Right atrium auricular region (tissue), 2 donors: ENCODE measurements around the gene DARS1. TPM values are rescaled to one million over a fixed set of nuclear protein-coding genes. Genes with fewer than 3 reads are reported as not detected.

ENCODE experiments used
- DNase-seq: peaks from one replicate; pipeline ENCODE4 v3.0.0-alpha.2; 2019; ENCODE audit warnings: low spot score
- H3K27ac ChIP-seq, 2 donors: fragments of 200-600 bp; sonication (generic); 1 replicate in 1 of 2; 2 replicates in 1 of 2; pipeline ENCODE4 v1.5.1; 2016 to 2019
- H3K27me3 ChIP-seq, 2 donors: fragments of 200-600 bp; sonication (generic); one replicate each; pipeline versions ENCODE4 v1.5.1 to v1.6.0; 2017 to 2019
- H3K36me3 ChIP-seq: fragments of 200-600 bp; sonication (generic); one replicate; pipeline ENCODE4 v1.5.1; 2016
- H3K4me1 ChIP-seq, 2 donors: fragments of 200-600 bp; sonication (generic); one replicate each; pipeline versions ENCODE4 v1.5.1 to v1.6.0; 2017 to 2019
- H3K4me3 ChIP-seq, 2 donors: fragments of 200-600 bp; sonication (generic); 1 replicate in 1 of 2; 2 replicates in 1 of 2; pipeline ENCODE4 v1.5.1; 2017 to 2019; ENCODE audit warnings: mild to moderate bottlenecking in 1 of 2, moderate library complexity in 1 of 2
- H3K9me3 ChIP-seq, 2 donors: fragments of 200-600 bp; sonication (generic); one replicate each; pipeline ENCODE4 v1.5.1; 2019
- CTCF ChIP-seq, 2 donors: fragments of 200-600 bp; sonication (generic); IDR thresholded peaks; one replicate each; pipeline ENCODE4 v1.5.1; 2019; ENCODE audit warnings: antibody characterized with exemption in 2 of 2
- total RNA-seq, 2 donors: library from RNA; depleted of rRNA; stranded (reverse); fragments of >200 nt; gene quantifications; one replicate each; pipeline ENCODE4 v1.1.0, GENCODE V29; 2016

The DARS1 gene
- total RNA-seq, 2 donors from 2014 or later = 42.4 to 57.8 TPM

- no peaks in the 10 kb centered on the region for H3K27me3 ChIP-seq
- DNase-seq = no peak
- peaks cover 15% of the 10 kb centered on the region for H3K36me3 ChIP-seq
- H3K27ac ChIP-seq = no peak overlapping the region
- no peak overlapping the region for H3K4me3 ChIP-seq
- H3K4me1 ChIP-seq = no peaks in the 10 kb centered on the region
- TF ChIP-seq CTCF (IDR thresholded peaks at IDR 0.05) = peak; percentile 75 to 76
- no peaks in the 10 kb centered on the region for H3K9me3 ChIP-seq
Observed at GRCh38 chr2:135913727-135914365, 71.6 kb downstream of the DARS1 start.

GRCh38 chr2:135909976-135910375, 75.5 kb downstream of the DARS1 start:
- Histone ChIP-seq H3K27ac (no peak overlapping the region), H3K4me1 (no peaks in the 10 kb centered on the region), H3K27me3 (no peaks in the 10 kb centered on the region), H3K4me3 (no peak overlapping the region), H3K36me3 (peaks cover 25% of the 10 kb centered on the region), H3K9me3 (no peaks in the 10 kb centered on the region)
- DNase-seq = no peak
- TF ChIP-seq CTCF (IDR thresholded peaks at IDR 0.05) = no peak

- no peak for DNase-seq
- no peak for TF ChIP-seq CTCF (IDR thresholded peaks at IDR 0.05)
- no peaks in the 10 kb centered on the region for H3K9me3 ChIP-seq
- no peak overlapping the region for H3K4me3 ChIP-seq
- no peak overlapping the region for H3K27ac ChIP-seq
- H3K4me1 ChIP-seq = no peaks in the 10 kb centered on the region
- peaks cover 24% of the 10 kb centered on the region for H3K36me3 ChIP-seq
- no peaks in the 10 kb centered on the region for H3K27me3 ChIP-seq
Observed at GRCh38 chr2:135905679-135906078, 79.7 kb downstream of the DARS1 start.

GRCh38 chr2:135904341-135904989, 81.0 kb downstream of the DARS1 start:
- H3K9me3 ChIP-seq = no peaks in the 10 kb centered on the region
- TF ChIP-seq CTCF (IDR thresholded peaks at IDR 0.05) = no peak
- no peaks in the 10 kb centered on the region for H3K27me3 ChIP-seq
- H3K4me1 ChIP-seq = no peaks in the 10 kb centered on the region
- no peak for DNase-seq
- no peak overlapping the region for H3K27ac ChIP-seq
- peaks cover 16% of the 10 kb centered on the region for H3K36me3 ChIP-seq
- H3K4me3 ChIP-seq = no peak overlapping the region

GRCh38 chr2:135903650-135904049, 81.8 kb downstream of the DARS1 start:
- DNase-seq = no peak
- Histone ChIP-seq H3K4me1 (no peaks in the 10 kb centered on the region), H3K4me3 (no peak overlapping the region), H3K27me3 (no peaks in the 10 kb centered on the region), H3K36me3 (peaks cover 16% of the 10 kb centered on the region), H3K9me3 (no peaks in the 10 kb centered on the region), H3K27ac (no peak overlapping the region)
- no peak for TF ChIP-seq CTCF (IDR thresholded peaks at IDR 0.05)
